Lung (tissue), 12 donors: ENCODE data around the gene GLT8D1. TPM values are rescaled to one million over a fixed set of nuclear protein-coding genes. Genes with fewer than 3 reads are reported as not detected.

Experiments used
- ATAC-seq: fragments of 200-7000 bp; cut with Tn5 transposase; one replicate; pipeline ENCODE4 v1.9.1; 2020; ENCODE audit warnings: moderate number of reproducible peaks; ENCODE audit not compliant: insufficient read depth, low FRiP score
- DNase-seq, 3 donors: peaks; one replicate each; pipeline ENCODE4 v3.0.0-alpha.2; 2013 to 2017
- H3K27ac ChIP-seq, 2 donors: one replicate each; pipeline ENCODE4 v1.5.1; 2013; ENCODE audit warnings: mild to moderate bottlenecking in 2 of 2, moderate library complexity in 2 of 2, control low read depth in 1 of 2, inconsistent platforms in 1 of 2, low read depth in 1 of 2, low read length in 1 of 2
- H3K27me3 ChIP-seq, 3 donors: one replicate each; pipeline ENCODE4 v1.5.1; 2013; ENCODE audit warnings: low read length in 2 of 3; ENCODE audit not compliant: control insufficient read depth in 3 of 3, insufficient read depth in 3 of 3
- H3K36me3 ChIP-seq, 4 donors: one replicate each; pipeline ENCODE4 v1.5.1; 2013; ENCODE audit warnings: low read length in 4 of 4, mild to moderate bottlenecking in 1 of 4, moderate library complexity in 1 of 4; ENCODE audit not compliant: control insufficient read depth in 4 of 4, insufficient read depth in 4 of 4
- H3K4me1 ChIP-seq, 5 donors: one replicate each; pipeline ENCODE4 v1.5.1; 2013; ENCODE audit warnings: low read length in 5 of 5, mild to moderate bottlenecking in 2 of 5, moderate library complexity in 1 of 5; ENCODE audit not compliant: control insufficient read depth in 5 of 5, insufficient read depth in 5 of 5
- H3K4me3 ChIP-seq: one replicate; pipeline ENCODE4 v1.5.1; 2013; ENCODE audit warnings: mild to moderate bottlenecking, control low read depth, moderate library complexity
- H3K9ac ChIP-seq, 2 donors: one replicate each; pipeline ENCODE4 v1.5.1; 2013; ENCODE audit warnings: low read length in 2 of 2, control low read depth in 1 of 2; ENCODE audit not compliant: insufficient read depth in 1 of 2
- H3K9me3 ChIP-seq, 4 donors: one replicate each; pipeline ENCODE4 v1.5.1; 2013; ENCODE audit warnings: low read length in 3 of 4, mild to moderate bottlenecking in 1 of 4, moderate library complexity in 1 of 4; ENCODE audit not compliant: control insufficient read depth in 4 of 4, insufficient read depth in 3 of 4
- CTCF ChIP-seq: IDR thresholded peaks from 2 replicates; pipeline ENCODE4 v1.5.1; 2012; ENCODE audit warnings: mild to moderate bottlenecking; ENCODE audit errors: control extremely low read depth, extremely low read depth
- WGBS, 2 donors: extraction: QIAGEN DNeasy Blood & Tissue Kit; methylation state at CpG; one replicate each; pipeline ENCODE4 v1.1.7; 2013; 5-methylcytosine and 5-hydroxymethylcytosine counted together
- polyA plus RNA-seq, 2 donors: library from polyadenylated mRNA; stranded (reverse); fragments of 200-250 nt; gene quantifications; one replicate each; pipeline ENCODE4 v1.2.1, GENCODE V29; 2013
- total RNA-seq, 2 donors: library from RNA; depleted of rRNA in 1 of 2; stranded (reverse); fragments of >200 nt in 1 of 2; gene quantifications; one replicate each; pipeline ENCODE4 v1.2.1, GENCODE V29; 2014 to 2021
- donor health status: control.
- donor health status: control.
- donor health status: Bipolar disorder and iron deficiency.
- donor health status: healthy.
- donor health status: DM: yes; HTN: yes; CAD: no.

Gene GLT8D1
- total and polyA plus RNA-seq, 4 donors, result 35.4 to 85.5 (median 48.3) TPM

- peaks cover 0 to 9% (median 0%) of the 10 kb centered on the region in 5 donors for H3K4me1 ChIP-seq
- no peaks in the 10 kb centered on the region for H3K27me3 ChIP-seq
- DNase-seq (no peak), ATAC-seq (peak; percentile 87)
- 67 to 68% methylated on average over 9 of the region's 9 CpGs for WGBS, 2 donors
- no peaks in the 10 kb centered on the region for H3K9me3 ChIP-seq
- peak overlapping the region; percentile 69 to 75 for H3K27ac ChIP-seq
- TF ChIP-seq CTCF, result no peak
- H3K4me3 ChIP-seq, result no peak overlapping the region
- no peak overlapping the region for H3K9ac ChIP-seq
- peaks cover 13 to 46% (median 21%) of the 10 kb centered on the region in 4 donors for H3K36me3 ChIP-seq
Measured at GRCh38 chr3:52670621-52671521, 34.7 kb downstream of the GLT8D1 start.

- Histone ChIP-seq H3K9ac (no peak overlapping the region), H3K4me1 (peaks cover 0 to 2% (median 0%) of the 10 kb centered on the region in 5 donors), H3K36me3 (peaks cover 20 to 45% (median 27%) of the 10 kb centered on the region in 4 donors), H3K27me3 (no peaks in the 10 kb centered on the region), H3K27ac (no peak overlapping the region), H3K4me3 (no peak overlapping the region), H3K9me3 (peaks cover 0 to 1% (median 0%) of the 10 kb centered on the region in 4 donors)
- 93 to 94% methylated on average over 3 of the region's 3 CpGs for WGBS, 2 donors
- TF ChIP-seq CTCF, result no peak
- DNase-seq (no peak), ATAC-seq (no peak)
Measured at GRCh38 chr3:52663098-52663497, 42.5 kb downstream of the GLT8D1 start.

- peaks cover 17 to 50% (median 31%) of the 10 kb centered on the region in 4 donors for H3K36me3 ChIP-seq
- no peak overlapping the region for H3K4me3 ChIP-seq
- TF ChIP-seq CTCF, result no peak
- DNase-seq (no peak), ATAC-seq (no peak)
- no peaks in the 10 kb centered on the region for H3K4me1 ChIP-seq
- 60 to 94% methylated on average over 3 of the region's 3 CpGs for WGBS, 2 donors
- H3K9me3 ChIP-seq, result peaks cover 0 to 1% (median 0%) of the 10 kb centered on the region in 4 donors
- H3K9ac ChIP-seq, result no peak overlapping the region
- H3K27ac ChIP-seq, result no peak overlapping the region
- no peaks in the 10 kb centered on the region for H3K27me3 ChIP-seq
Measured at GRCh38 chr3:52660046-52660445, 45.5 kb downstream of the GLT8D1 start.
